ENCODE results near the gene PIGW.

Gene PIGW

DNA sequence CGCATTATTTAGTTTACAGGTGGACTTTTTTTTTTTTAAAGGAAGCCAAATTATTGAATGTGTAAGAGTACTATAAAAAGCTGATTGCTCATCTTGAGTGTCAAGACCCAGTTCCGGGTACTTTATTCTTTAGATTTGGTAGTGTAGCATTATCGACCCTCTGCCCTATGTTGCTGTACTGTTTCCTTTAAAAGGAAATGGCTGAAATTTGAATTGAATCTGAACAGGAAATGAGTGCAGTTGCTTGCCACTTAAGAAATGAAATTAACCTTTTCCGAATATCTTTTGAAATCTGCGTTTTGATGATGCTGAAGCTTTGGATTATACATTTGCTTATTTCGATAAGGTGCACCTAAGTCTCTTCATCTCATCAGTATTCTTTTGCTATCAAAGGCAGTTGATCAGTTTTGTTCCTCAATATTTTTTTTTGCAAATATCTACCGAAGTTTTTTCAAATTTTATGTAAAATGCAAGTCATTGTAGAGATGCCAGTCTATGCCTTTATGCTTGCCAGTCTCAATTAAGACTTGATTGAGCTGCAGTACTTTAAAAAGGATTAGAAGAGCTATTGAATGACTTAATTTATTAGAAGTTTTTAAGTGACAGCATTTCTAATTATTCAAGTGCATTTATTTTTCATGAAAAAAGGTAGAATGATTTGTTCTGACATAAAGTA lies 11.8 kb downstream of the PIGW start:
- ChIA-PET POLR2A (ENCODE audit: low non-redundant PET) (interaction anchor here (0.5 kb wide), 1 partner anchor 12 kb away, joined by 3 read pairs; no protein-coding TSS in a partner anchor), CTCF (no interaction called here)
- peak overlapping the region; percentile 98; the same call in 1 of the 2 replicates for H3K27ac ChIP-seq
- DNase-seq (ENCODE audit: low spot score), result no peak
- TF ChIP-seq, protein P1, sequence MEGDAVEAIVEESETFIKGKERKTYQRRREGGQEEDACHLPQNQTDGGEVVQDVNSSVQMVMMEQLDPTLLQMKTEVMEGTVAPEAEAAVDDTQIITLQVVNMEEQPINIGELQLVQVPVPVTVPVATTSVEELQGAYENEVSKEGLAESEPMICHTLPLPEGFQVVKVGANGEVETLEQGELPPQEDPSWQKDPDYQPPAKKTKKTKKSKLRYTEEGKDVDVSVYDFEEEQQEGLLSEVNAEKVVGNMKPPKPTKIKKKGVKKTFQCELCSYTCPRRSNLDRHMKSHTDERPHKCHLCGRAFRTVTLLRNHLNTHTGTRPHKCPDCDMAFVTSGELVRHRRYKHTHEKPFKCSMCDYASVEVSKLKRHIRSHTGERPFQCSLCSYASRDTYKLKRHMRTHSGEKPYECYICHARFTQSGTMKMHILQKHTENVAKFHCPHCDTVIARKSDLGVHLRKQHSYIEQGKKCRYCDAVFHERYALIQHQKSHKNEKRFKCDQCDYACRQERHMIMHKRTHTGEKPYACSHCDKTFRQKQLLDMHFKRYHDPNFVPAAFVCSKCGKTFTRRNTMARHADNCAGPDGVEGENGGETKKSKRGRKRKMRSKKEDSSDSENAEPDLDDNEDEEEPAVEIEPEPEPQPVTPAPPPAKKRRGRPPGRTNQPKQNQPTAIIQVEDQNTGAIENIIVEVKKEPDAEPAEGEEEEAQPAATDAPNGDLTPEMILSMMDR (conservative IDR thresholded peaks at IDR 0.05; ENCODE audit: low read depth), result no peak

DNA sequence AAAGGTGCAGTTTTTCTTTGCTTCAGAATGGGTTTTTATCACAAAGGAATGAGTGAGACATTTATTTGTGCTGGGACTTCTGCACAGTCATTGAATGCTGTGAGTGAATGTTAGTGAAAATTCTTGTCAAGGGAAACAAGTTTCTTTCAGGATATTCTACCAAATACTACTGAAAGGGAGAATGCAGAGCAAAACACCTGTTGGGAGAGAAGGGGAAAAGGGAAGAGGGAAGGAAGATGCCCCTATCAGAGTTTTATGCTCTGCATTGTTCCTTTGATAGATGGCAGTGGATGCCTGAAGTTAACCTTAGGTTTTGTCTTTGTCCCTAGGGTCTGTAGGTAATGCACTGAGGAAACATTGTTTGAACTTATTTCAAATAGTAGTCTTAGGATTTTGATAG lies 13.0 kb downstream of the PIGW start:
- TF ChIP-seq, protein P1 (conservative IDR thresholded peaks at IDR 0.05; ENCODE audit: low read depth), result no peak
- no peak for DNase-seq (ENCODE audit: low spot score)
- ChIA-PET POLR2A (ENCODE audit: low non-redundant PET) (no interaction called here), CTCF (interaction anchor here (0.6 to 0.7 kb wide), 2 partner anchors 125 to 778 kb away, joined by 3 read pairs; no protein-coding TSS in a partner anchor)
- H3K27ac ChIP-seq, result no peak overlapping the region

DNA sequence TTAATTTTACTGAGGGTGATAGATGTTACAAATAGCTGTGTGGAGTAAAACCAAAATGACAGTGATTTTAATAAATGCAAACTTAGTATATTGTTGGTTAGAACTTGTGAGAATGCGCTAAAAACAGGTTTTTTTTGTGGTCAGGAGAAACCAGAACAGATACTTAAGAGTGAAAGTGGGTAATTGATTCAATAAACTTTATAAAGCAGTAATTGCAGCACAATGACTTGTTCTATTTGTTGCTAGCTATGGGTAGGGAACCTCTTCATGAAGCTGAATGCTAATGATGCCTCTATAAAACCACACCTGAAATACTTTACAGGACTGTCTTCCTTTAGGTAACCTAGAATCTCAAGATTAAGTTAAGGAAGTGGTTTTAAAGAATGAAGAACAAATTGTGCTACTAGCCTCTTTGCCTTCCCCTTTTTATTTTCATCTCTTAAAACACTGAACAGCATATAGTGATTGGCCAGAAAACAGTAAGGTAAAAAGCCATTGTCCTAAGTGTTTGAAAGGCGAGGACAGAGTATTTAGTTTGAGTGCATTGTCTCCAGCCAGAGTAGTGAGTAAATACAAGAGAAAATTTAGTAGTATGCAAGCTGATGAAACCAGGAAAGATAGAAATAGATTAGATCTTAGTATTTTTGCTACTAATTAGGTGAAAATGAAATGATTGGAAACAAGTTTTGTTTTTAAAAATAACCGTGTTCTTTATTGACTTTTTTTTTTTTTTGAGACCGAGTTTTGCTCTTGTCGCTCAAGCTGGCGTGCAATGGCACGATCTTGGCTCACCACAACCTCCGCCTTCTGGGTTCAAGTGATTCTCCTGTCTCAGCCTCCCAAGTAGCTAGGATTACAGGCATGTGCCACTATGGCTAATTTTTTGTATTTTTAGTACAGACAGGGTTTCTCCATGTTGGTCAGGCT lies 16.0 kb downstream of the PIGW start:
- CTCF ChIA-PET, result interaction anchor here (0.6 kb wide), 3 partner anchors 15 to 1660 kb away, joined by 3 to 4 read pairs (median 3); no protein-coding TSS in a partner anchor

DNA sequence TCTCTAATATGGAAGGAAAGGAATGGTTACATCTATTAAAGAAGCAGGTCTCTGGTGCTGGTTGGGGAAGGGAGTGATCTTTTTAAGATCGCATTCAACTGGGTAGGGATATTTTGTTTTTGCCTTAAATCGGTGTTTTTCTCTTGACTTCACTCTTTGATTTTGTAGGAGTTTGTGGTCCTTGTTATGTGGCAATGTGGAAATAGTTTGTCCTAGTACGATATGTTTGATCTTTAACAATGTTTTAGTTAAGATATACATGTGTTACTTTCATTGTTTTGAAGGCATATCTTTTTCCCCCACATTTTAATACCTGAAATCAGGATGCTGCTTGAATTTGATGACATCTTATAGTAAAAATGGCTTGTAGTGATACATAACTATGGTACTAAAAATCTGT lies 18.7 kb downstream of the PIGW start:
- ChIA-PET POLR2A (ENCODE audit: low non-redundant PET) (no interaction called here), CTCF (no interaction called here)
- no peak for DNase-seq (ENCODE audit: low spot score)
- H3K27ac ChIP-seq, result no peak overlapping the region
- TF ChIP-seq, protein P1 (conservative IDR thresholded peaks at IDR 0.05; ENCODE audit: low read depth), result no peak

More for the DNA sequence above, 16.0 kb downstream of the PIGW start:
- H3K27ac ChIP-seq, result 0 out of 2 replicates have a peak overlapping the region, but pooled peaks have one; percentile 18
- no peak for DNase-seq (ENCODE audit: low spot score)
- TF ChIP-seq, protein P1 (conservative IDR thresholded peaks at IDR 0.05; ENCODE audit: low read depth), result no peak
- POLR2A ChIA-PET (ENCODE audit: low non-redundant PET), result no interaction called here

DNA sequence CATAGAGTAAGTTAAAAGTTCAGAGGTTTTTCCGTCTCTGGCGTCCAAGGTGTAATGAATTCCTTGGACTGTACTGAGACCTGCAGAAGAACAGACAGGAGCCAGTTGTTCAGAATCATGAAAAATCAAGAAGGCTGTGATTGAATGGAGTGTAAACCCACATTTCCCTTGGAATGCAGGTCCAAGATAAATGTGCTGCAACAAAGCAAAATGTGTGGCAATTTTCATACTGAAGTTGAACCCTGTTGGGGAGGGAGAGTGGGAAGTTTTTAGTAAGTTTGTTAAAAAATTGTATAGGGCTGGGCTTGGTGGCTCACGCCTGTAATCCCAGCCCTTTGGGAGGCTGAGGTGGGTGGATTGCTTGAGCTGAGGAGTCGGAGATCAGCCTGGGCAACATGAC lies 31.3 kb downstream of the PIGW start:
- TF ChIP-seq, protein P1 (conservative IDR thresholded peaks at IDR 0.05; ENCODE audit: low read depth), result no peak
- ChIA-PET POLR2A (ENCODE audit: low non-redundant PET) (no interaction called here), CTCF (no interaction called here)
- H3K27ac ChIP-seq, result no peak overlapping the region
- DNase-seq (ENCODE audit: low spot score), result no peak

DNA sequence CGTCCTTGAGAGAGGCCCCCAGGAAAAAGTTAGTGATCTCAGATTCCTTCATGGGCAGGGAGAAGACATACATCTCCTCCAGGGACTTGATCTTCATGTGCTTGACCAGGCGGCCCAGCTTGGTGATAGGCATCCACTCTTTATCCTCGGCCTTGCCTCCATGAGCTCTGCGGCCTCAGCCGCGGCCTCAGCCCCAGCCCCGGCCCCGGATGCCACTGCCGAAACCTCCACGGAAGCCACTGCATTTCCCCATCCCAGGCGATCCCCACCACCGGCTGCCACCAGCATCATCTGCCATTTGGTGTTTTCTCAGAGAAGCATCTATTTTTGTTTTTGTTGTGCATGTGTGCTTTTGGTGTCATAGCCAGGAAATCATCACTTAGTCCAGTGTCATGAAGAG lies 40.2 kb downstream of the PIGW start:
- ChIA-PET CTCF (no interaction called here), POLR2A (ENCODE audit: low non-redundant PET) (no interaction called here)
- TF ChIP-seq, protein P1 (conservative IDR thresholded peaks at IDR 0.05; ENCODE audit: low read depth), result no peak

More for the DNA sequence above, 40.2 kb downstream of the PIGW start:
- DNase-seq (ENCODE audit: low spot score), result no peak
- no peak overlapping the region for H3K27ac ChIP-seq
